Measurements from ENCODE around the gene DLEU7. TPM values are rescaled to one million over a fixed set of nuclear protein-coding genes. Genes with fewer than 3 reads are reported as not detected.

DLEU7 gene
- total and polyA plus RNA-seq, 2 of the 8 experiments (the other 6 are each of a cell fraction or from before 2014, with no cell fraction given): 4.9 to 5.2 TPM

DNA sequence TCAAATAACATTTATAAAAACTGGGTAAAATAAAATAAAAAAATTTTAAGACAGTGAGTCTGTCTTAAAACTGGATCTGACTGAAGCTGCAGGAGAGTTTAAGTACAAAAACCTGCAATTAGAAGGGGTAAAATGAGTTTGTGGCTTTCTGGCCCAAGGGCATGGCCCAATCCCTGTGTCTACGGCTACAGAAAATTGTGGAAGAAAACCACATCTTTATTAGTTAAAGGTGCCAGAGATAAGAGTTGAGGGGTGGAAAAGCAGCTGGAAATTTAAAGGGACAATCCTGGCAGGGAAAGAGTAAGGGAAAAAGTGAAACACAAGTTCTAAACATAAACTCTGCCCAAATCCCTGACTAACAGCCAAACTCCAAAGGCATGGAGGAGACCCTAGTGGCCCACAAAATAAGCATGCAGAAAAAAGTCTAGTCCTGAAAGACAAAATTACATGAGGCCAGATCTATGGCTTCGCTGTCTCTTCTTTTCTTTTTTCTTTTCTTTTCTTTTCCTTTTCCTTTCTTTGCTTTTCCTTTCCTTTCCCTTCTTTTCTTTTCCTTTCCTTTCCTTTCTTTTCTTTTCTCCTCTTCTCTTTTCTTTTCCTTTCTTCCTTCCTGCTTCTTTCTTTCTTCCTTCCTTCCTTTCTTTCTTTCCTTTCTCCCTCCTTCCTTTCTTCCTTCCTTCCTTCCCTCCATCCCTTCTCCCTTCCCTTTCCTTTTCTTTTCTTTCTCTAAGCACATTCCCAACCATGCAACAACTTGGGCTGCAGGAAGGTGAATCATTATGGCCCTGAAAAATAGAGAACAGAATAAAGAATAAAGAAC lies 23.5 kb upstream of the DLEU7 start:
- no peaks in the 10 kb centered on the region for H3K36me3 ChIP-seq (ENCODE audit: control insufficient read depth in 2 of 4, insufficient read depth in 4 of 4, low read length in 3 of 4)
- H2BK15ac ChIP-seq (ENCODE audit: low read length): no peak overlapping the region
- ChIA-PET CTCF (ENCODE audit: partially characterized antibody) (interaction anchor here (0.7 to 1.5 kb wide), 2 partner anchors 24 to 107 kb away, joined by 3 to 5 read pairs; no protein-coding TSS in a partner anchor), POLR2A (ENCODE audit: partially characterized antibody) (no interaction called here)
- H4K91ac ChIP-seq (replicated peaks; ENCODE audit: insufficient read length, low read length): no peak overlapping the region
- H2AK5ac ChIP-seq (ENCODE audit: low read depth, low read length): no peak overlapping the region
- 92% methylated on average over 2 of the region's 2 CpGs; no CpG with 5 or more reads in 1 of the 2 experiments for WGBS, 2 experiments (ENCODE audit: extremely low coverage in 1 of 2, insufficient coverage in 1 of 2, insufficient read length in 1 of 2, insufficient replicate concordance in 2 of 2, low coverage in 1 of 2, low lambda C conversion rate in 2 of 2, missing lambda C conversion rate in 1 of 2)
- H3K18ac ChIP-seq (ENCODE audit: extremely low read depth, low read length): no peak overlapping the region
- H3K4ac ChIP-seq (replicated peaks; ENCODE audit: insufficient read length, low read depth, low read length): no peak overlapping the region
- H3K79me1 ChIP-seq (ENCODE audit: low read depth, low read length): no peaks in the 10 kb centered on the region
- no peak for DNase-seq (ENCODE audit: low read depth in 1 of 2, low spot score in 2 of 2)
- no peak overlapping the region for H2BK5ac ChIP-seq (ENCODE audit: low read depth, low read length)
- no peak overlapping the region for H3K9ac ChIP-seq (replicated peaks in 1 of 4; ENCODE audit: extremely low read depth in 1 of 4, low read depth in 3 of 4, low read length in 3 of 4)
- H4K20me1 ChIP-seq (replicated peaks in 1 of 2; ENCODE audit: control insufficient read depth in 1 of 2, insufficient read depth in 2 of 2, low read length in 2 of 2): no peaks in the 10 kb centered on the region
- H4K5ac ChIP-seq (ENCODE audit: insufficient read length, low read depth, low read length): no peak overlapping the region
- no peak for FAIRE-seq
- TF ChIP-seq SIN3A (conservative IDR thresholded peaks at IDR 0.05 in 1 of 2, IDR thresholded peaks at IDR 0.05 in 1 of 2; ENCODE audit: low read depth in 1 of 2, low read length in 2 of 2) (no peak), SP4 (IDR thresholded peaks at IDR 0.05; ENCODE audit: low read length) (no peak), TEAD4 (IDR thresholded peaks at IDR 0.05; ENCODE audit: low read depth, low read length) (no peak)
- H3K4me3 ChIP-seq (ENCODE audit: extremely low read depth in 1 of 4, insufficient read depth in 2 of 4, low read depth in 3 of 4, low read length in 4 of 4): no peak overlapping the region
- H2BK12ac ChIP-seq (ENCODE audit: low read depth, low read length): no peak overlapping the region
- no peak overlapping the region for H3K4me2 ChIP-seq (ENCODE audit: insufficient read depth in 1 of 2, low read depth in 2 of 2, low read length in 2 of 2)
- no peak overlapping the region for H2AFZ ChIP-seq (ENCODE audit: low read length)
- no peak overlapping the region for H2BK120ac ChIP-seq (replicated peaks; ENCODE audit: low read depth, low read length)
- no peaks in the 10 kb centered on the region for H3K4me1 ChIP-seq (replicated peaks in 1 of 4; ENCODE audit: control insufficient read depth in 3 of 4, insufficient read depth in 4 of 4, low read length in 3 of 4)
- no peaks in the 10 kb centered on the region for H3K79me2 ChIP-seq (ENCODE audit: control insufficient read depth in 1 of 2, insufficient read depth in 2 of 2, low read length in 2 of 2)
- H3K9me3 ChIP-seq (ENCODE audit: insufficient read depth in 2 of 2, low read depth in 1 of 2, low read length in 1 of 2): no peaks in the 10 kb centered on the region
- H2BK20ac ChIP-seq (ENCODE audit: low read length): no peak overlapping the region
- H3K27ac ChIP-seq (ENCODE audit: low read depth, low read length): no peak overlapping the region
- H3K56ac ChIP-seq (replicated peaks; ENCODE audit: insufficient read length, low read depth, low read length): no peak overlapping the region
- no peak overlapping the region for H3K23ac ChIP-seq (ENCODE audit: insufficient read length)
- H3K27me3 ChIP-seq (replicated peaks in 1 of 4; ENCODE audit: control insufficient read depth in 3 of 4, extremely low read depth in 1 of 4, insufficient read depth in 3 of 4, low read length in 3 of 4): no peaks in the 10 kb centered on the region
- no peak overlapping the region for H3K14ac ChIP-seq (ENCODE audit: insufficient read length)
- no peak overlapping the region for H4K8ac ChIP-seq (ENCODE audit: extremely low read depth, insufficient read depth, low read length)
- no peaks in the 10 kb centered on the region; the same call in 1 of the 2 replicates for H3K23me2 ChIP-seq (ENCODE audit: low read depth, low read length)

All from H1 (cell line).